ENCODE measurements around the gene ARHGEF12.

GRCh38 chr11:120298461-120298860 lies 37.8 kb upstream of the ARHGEF12 start:
- TF ChIP-seq EZH2 (IDR thresholded peaks at IDR 0.05; ENCODE audit: low read length, unreplicated experiment), result no peak
- TF ChIP-seq CTCF (conservative IDR thresholded peaks at IDR 0.05; ENCODE audit: low read depth, low read length), result no peak
